Suprapubic skin (tissue), 4 donors: ENCODE measurements around the gene TGFBR3.

Experiments used
- CTCF ChIP-seq, 2 donors: fragments of 200-600 bp in 1 of 2; fragments of 450-650 bp in 1 of 2; sonication (generic) in 1 of 2; IDR thresholded peaks; one replicate each; pipeline ENCODE4 v1.5.1; 2016 to 2019; ENCODE audit warnings: antibody characterized with exemption in 2 of 2, mild to moderate bottlenecking in 1 of 2, moderate library complexity in 1 of 2
- EP300 ChIP-seq: sonication (generic); formaldehyde crosslinking; IDR thresholded peaks from one replicate; pipeline ENCODE4 v1.6.1; 2017; ENCODE audit warnings: antibody characterized with exemption
- POLR2A ChIP-seq, 2 donors: fragments of 450-650 bp; IDR thresholded peaks; one replicate each; pipeline ENCODE4 v1.6.1; 2017; ENCODE audit warnings: antibody characterized with exemption in 2 of 2, mild to moderate bottlenecking in 2 of 2, moderate library complexity in 2 of 2
- POLR2AphosphoS5 ChIP-seq, 3 donors: sonication (generic); formaldehyde crosslinking; IDR thresholded peaks; one replicate each; pipeline ENCODE4 v1.6.1; 2017; ENCODE audit warnings: antibody characterized with exemption in 3 of 3

- TF ChIP-seq POLR2A (IDR thresholded peaks at IDR 0.05) (no peak), CTCF (IDR thresholded peaks at IDR 0.05) (no peak), EP300 (no peak), POLR2AphosphoS5 (IDR thresholded peaks at IDR 0.05) (no peak)
Observed at GRCh38 chr1:91847851-91848250, 38.1 kb downstream of the TGFBR3 start.
